CD14-positive monocyte (primary cell): ENCODE results near the gene CACNA1D. TPM values are rescaled to one million over a fixed set of nuclear protein-coding genes. Genes with fewer than 3 reads are reported as not detected.

ENCODE experiments used
- DNase-seq, 3 donors: peaks; one replicate each; pipeline ENCODE4 v3.0.0-alpha.2; 2011 to 2022
- H2AFZ ChIP-seq: 2 replicates; pipeline ENCODE4 v1.6.0; 2012; ENCODE audit warnings: mild to moderate bottlenecking, low read depth, low read length, inconsistent platforms; ENCODE audit not compliant: insufficient read depth, poor library complexity, severe bottlenecking
- H3K27ac ChIP-seq, 2 donors: 1 replicate in 1 of 2; 2 replicates in 1 of 2; pipeline ENCODE4 v1.5.1; 2012 to 2013; ENCODE audit warnings: low read length in 2 of 2, control low read depth in 1 of 2, inconsistent platforms in 1 of 2, low read depth in 1 of 2, mild to moderate bottlenecking in 1 of 2
- H3K27me3 ChIP-seq, 2 donors: one replicate each; pipeline versions ENCODE4 v1.6.0 to v1.6.1; 2011 to 2013; ENCODE audit warnings: low read length in 2 of 2; ENCODE audit not compliant: control insufficient read depth in 2 of 2, insufficient read depth in 2 of 2
- H3K36me3 ChIP-seq, 2 donors: replicated peaks in 1 of 2; 1 replicate in 1 of 2; 2 replicates in 1 of 2; pipeline versions ENCODE4 v1.5.1 to v1.6.1; 2012 to 2013; ENCODE audit warnings: low read length in 2 of 2, control low read depth in 1 of 2, inconsistent platforms in 1 of 2, mild to moderate bottlenecking in 1 of 2; ENCODE audit not compliant: insufficient read depth in 2 of 2, control insufficient read depth in 1 of 2
- H3K4me1 ChIP-seq, 2 donors: 1 replicate in 1 of 2; 2 replicates in 1 of 2; pipeline versions ENCODE4 v1.5.1 to v1.6.1; 2012 to 2013; ENCODE audit warnings: low read length in 2 of 2, control low read depth in 1 of 2, inconsistent platforms in 1 of 2, mild to moderate bottlenecking in 1 of 2, moderate library complexity in 1 of 2; ENCODE audit not compliant: insufficient read depth in 2 of 2, control insufficient read depth in 1 of 2
- H3K4me2 ChIP-seq: replicated peaks from 2 replicates; pipeline ENCODE3; 2012; ENCODE audit warnings: low read length, moderate library complexity, mild to moderate bottlenecking; ENCODE audit not compliant: poor library complexity, severe bottlenecking; ENCODE audit errors: extremely low read depth
- H3K4me3 ChIP-seq, 3 experiments: fragments of 200-600 bp in 1 of 3; sonication (generic) in 1 of 3; replicated peaks in 1 of 3; 1 replicate in 2 of 3; 2 replicates in 1 of 3; pipeline ENCODE4 v1.5.1; 2011 to 2013; ENCODE audit warnings: low read length in 3 of 3, mild to moderate bottlenecking in 3 of 3, control low read depth in 2 of 3, low read depth in 2 of 3, inconsistent platforms in 1 of 3, moderate library complexity in 1 of 3
- H3K79me2 ChIP-seq: 2 replicates; pipeline ENCODE4 v1.6.0; 2012; ENCODE audit warnings: mild to moderate bottlenecking, control low read depth, inconsistent platforms, low read length, moderate library complexity; ENCODE audit not compliant: insufficient read depth
- H3K9ac ChIP-seq: 2 replicates; pipeline ENCODE4 v1.6.0; 2017; ENCODE audit warnings: low read length, mild to moderate bottlenecking; ENCODE audit not compliant: insufficient read depth, poor library complexity, severe bottlenecking
- H3K9me3 ChIP-seq, 2 donors: replicated peaks in 1 of 2; 1 replicate in 1 of 2; 2 replicates in 1 of 2; pipeline versions ENCODE4 v1.5.1 to v1.6.1; 2012 to 2013; ENCODE audit warnings: low read length in 2 of 2, control low read depth in 1 of 2; ENCODE audit not compliant: control insufficient read depth in 1 of 2, insufficient read depth in 1 of 2
- H4K20me1 ChIP-seq: 2 replicates; pipeline ENCODE4 v1.6.0; 2012; ENCODE audit warnings: mild to moderate bottlenecking, low read length, control low read depth, moderate library complexity; ENCODE audit not compliant: insufficient read depth
- H3K27ac Mint-ChIP-seq, 7 donors: one replicate each; pipeline ENCODE4 v1.8.0; 2020; ENCODE audit warnings: mild to moderate bottlenecking in 7 of 7, mixed read lengths in 7 of 7, moderate library complexity in 6 of 7, inconsistent platforms in 2 of 7
- H3K27me3 Mint-ChIP-seq, 3 donors: one replicate each; pipeline ENCODE4 v1.8.0; 2021 to 2022; ENCODE audit warnings: low read depth in 3 of 3, mild to moderate bottlenecking in 3 of 3, mixed read lengths in 3 of 3, moderate library complexity in 3 of 3, inconsistent platforms in 1 of 3
- H3K36me3 Mint-ChIP-seq, 2 donors: one replicate each; pipeline ENCODE4 v1.8.0; 2020; ENCODE audit warnings: mixed read lengths in 2 of 2, inconsistent platforms in 1 of 2, mild to moderate bottlenecking in 1 of 2
- H3K4me1 Mint-ChIP-seq: one replicate; pipeline ENCODE4 v1.8.0; 2020; ENCODE audit warnings: mild to moderate bottlenecking, mixed read lengths
- H3K4me3 Mint-ChIP-seq, 2 donors: one replicate each; pipeline ENCODE4 v1.8.0; 2020; ENCODE audit warnings: mild to moderate bottlenecking in 2 of 2, mixed read lengths in 2 of 2, moderate library complexity in 1 of 2
- H3K9me3 Mint-ChIP-seq, 7 donors: one replicate each; pipeline ENCODE4 v1.8.0; 2020 to 2022; ENCODE audit warnings: mixed read lengths in 7 of 7, mild to moderate bottlenecking in 6 of 7, moderate library complexity in 6 of 7, inconsistent platforms in 2 of 7
- WGBS: methylation state at CpG from one replicate; pipeline ENCODE4 v1.1.5; 2013; ENCODE audit warnings: missing lambda C conversion rate; ENCODE audit not compliant: insufficient coverage; 5-methylcytosine and 5-hydroxymethylcytosine counted together
- intact Hi-C, 2 donors: fragments of 100-400 bp; cut with micrococcal nuclease; formaldehyde crosslinking; loops; one replicate each; pipeline versions ENCODE4 v1.15.0 to v1.15.1; 2023
- polyA plus RNA-seq, 3 donors: library from polyadenylated mRNA; depleted of rRNA in 1 of 3; unstranded in 2 of 3; stranded (reverse) in 1 of 3; fragments of 300-500 nt in 2 of 3; fragments of >200 nt in 1 of 3; fragmentation: Illumina TruSeq in 2 of 3; gene quantifications; 1 replicate in 2 of 3; 2 replicates in 1 of 3; pipeline ENCODE4 v1.2.3, GENCODE V29; 2012 to 2021
- TF ChIP-seq, protein P1 (sequence below): fragments of 200-600 bp; IDR thresholded peaks from one replicate; pipeline ENCODE4 v1.8.0; 2022; ENCODE audit warnings: antibody characterized with exemption, mild to moderate bottlenecking

CACNA1D gene
- polyA plus RNA-seq, 3 donors, result 0.29 to 1.2 (median 0.98) TPM

DNA sequence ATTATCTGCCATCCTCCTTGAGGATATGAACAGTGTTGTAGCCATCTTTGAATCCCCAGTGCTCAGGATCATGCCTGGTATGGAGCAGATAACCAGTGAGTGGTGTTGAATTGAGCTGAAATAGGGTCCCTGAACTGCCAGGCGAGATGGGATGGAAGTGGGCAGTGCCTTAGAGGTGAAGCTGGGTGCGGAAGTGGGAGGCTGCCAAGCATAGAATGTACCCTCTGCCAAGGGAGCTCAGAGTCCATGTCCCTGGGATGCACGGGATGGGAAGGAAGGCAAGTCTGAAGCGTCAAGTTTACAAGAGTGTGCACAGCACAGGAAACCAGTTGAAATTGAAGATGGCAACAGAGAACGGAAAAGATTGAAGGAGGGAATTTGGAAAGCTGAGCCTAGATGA lies 147.0 kb downstream of the CACNA1D start:
- Mint-ChIP-seq H3K9me3 (peaks cover 0 to 2% (median 0%) of the 10 kb centered on the region in 7 donors), H3K27me3 (peaks cover 10 to 17% (median 16%) of the 10 kb centered on the region in 3 donors)
- H3K79me2 ChIP-seq, result no peaks in the 10 kb centered on the region

DNA sequence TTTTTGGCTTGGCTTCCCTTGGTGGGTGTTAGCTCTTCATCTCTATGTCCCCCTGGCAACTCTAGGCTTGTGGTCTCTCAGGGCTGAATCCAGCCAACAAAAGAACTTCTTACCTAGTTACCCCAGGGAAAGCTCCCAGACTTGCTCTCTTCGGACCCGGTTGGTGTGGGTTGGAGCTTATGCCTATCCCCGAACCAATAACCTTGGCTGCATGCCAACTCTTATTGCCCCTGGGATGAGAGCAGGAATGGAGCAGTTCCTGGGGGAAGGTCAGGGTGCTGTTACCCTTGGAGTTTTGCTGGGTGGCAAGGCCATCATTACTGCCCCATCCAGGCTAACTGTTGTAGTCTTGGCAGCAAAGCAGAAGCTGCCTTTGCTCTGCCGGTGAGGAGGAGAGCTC lies 147.8 kb downstream of the CACNA1D start:
- Histone ChIP-seq H3K9ac (no peak overlapping the region), H3K27me3 (no peaks in the 10 kb centered on the region), H3K4me2 (no peak overlapping the region), H3K36me3 (no peaks in the 10 kb centered on the region), H3K4me3 (no peak overlapping the region), H3K9me3 (no peaks in the 10 kb centered on the region), H3K79me2 (no peaks in the 10 kb centered on the region), H2AFZ (no peak overlapping the region), H4K20me1 (no peaks in the 10 kb centered on the region), H3K27ac (no peak overlapping the region), H3K4me1 (no peaks in the 10 kb centered on the region)
- H3K36me3 Mint-ChIP-seq, result no peaks in the 10 kb centered on the region
- peaks cover 0 to 2% (median 0%) of the 10 kb centered on the region in 7 donors for H3K9me3 Mint-ChIP-seq
- no peak overlapping the region for H3K4me3 Mint-ChIP-seq
- intact Hi-C loops, result no loop called here
- DNase-seq, result no peak
- no peak overlapping the region for H3K27ac Mint-ChIP-seq
- H3K27me3 Mint-ChIP-seq, result peaks cover 12 to 14% (median 14%) of the 10 kb centered on the region in 3 donors
- H3K4me1 Mint-ChIP-seq, result no peaks in the 10 kb centered on the region
- TF ChIP-seq, protein P1, sequence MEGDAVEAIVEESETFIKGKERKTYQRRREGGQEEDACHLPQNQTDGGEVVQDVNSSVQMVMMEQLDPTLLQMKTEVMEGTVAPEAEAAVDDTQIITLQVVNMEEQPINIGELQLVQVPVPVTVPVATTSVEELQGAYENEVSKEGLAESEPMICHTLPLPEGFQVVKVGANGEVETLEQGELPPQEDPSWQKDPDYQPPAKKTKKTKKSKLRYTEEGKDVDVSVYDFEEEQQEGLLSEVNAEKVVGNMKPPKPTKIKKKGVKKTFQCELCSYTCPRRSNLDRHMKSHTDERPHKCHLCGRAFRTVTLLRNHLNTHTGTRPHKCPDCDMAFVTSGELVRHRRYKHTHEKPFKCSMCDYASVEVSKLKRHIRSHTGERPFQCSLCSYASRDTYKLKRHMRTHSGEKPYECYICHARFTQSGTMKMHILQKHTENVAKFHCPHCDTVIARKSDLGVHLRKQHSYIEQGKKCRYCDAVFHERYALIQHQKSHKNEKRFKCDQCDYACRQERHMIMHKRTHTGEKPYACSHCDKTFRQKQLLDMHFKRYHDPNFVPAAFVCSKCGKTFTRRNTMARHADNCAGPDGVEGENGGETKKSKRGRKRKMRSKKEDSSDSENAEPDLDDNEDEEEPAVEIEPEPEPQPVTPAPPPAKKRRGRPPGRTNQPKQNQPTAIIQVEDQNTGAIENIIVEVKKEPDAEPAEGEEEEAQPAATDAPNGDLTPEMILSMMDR, result no peak
- 100% methylated on average over 2 of the region's 4 CpGs for WGBS

More for the DNA sequence above, 147.0 kb downstream of the CACNA1D start:
- H4K20me1 ChIP-seq, result no peaks in the 10 kb centered on the region
- TF ChIP-seq, protein P1, result no peak
- no peak overlapping the region for H3K4me2 ChIP-seq
- 96% methylated on average over 5 of the region's 5 CpGs for WGBS
- intact Hi-C loops, result no loop called here
- Mint-ChIP-seq H3K4me1 (no peaks in the 10 kb centered on the region), H3K36me3 (no peaks in the 10 kb centered on the region), H3K27ac (no peak overlapping the region), H3K4me3 (no peak overlapping the region)
- no peaks in the 10 kb centered on the region for H3K27me3 ChIP-seq
- no peak overlapping the region for H2AFZ ChIP-seq
- no peaks in the 10 kb centered on the region for H3K9me3 ChIP-seq
- H3K36me3 ChIP-seq, result no peaks in the 10 kb centered on the region
- H3K27ac ChIP-seq, result no peak overlapping the region
- H3K4me3 ChIP-seq, result no peak overlapping the region
- no peak overlapping the region for H3K9ac ChIP-seq
- no peaks in the 10 kb centered on the region for H3K4me1 ChIP-seq
- DNase-seq, result no peak
